GM18867 (cell line): ENCODE results near the gene MGAT5B.

Experiments
- ATAC-seq: cut with Tn5 transposase; IDR thresholded peaks from one replicate; pipeline ENCODE4 v1.9.1; 2021; ENCODE audit warnings: mild to moderate bottlenecking, moderate library complexity; ENCODE audit not compliant: unreplicated experiment

Gene MGAT5B

GRCh38 chr17:76903631-76904030 is 35.4 kb downstream of the MGAT5B start:
- ATAC-seq = no peak

GRCh38 chr17:76904116-76904515 is 35.9 kb downstream of the MGAT5B start:
- ATAC-seq = no peak

GRCh38 chr17:76905036-76905435 is 36.8 kb downstream of the MGAT5B start:
- no peak for ATAC-seq

GRCh38 chr17:76905836-76906235 is 37.6 kb downstream of the MGAT5B start:
- ATAC-seq = no peak

- ATAC-seq = no peak
Observed at GRCh38 chr17:76906463-76906862, 38.3 kb downstream of the MGAT5B start.

GRCh38 chr17:76907352-76907751 is 39.1 kb downstream of the MGAT5B start:
- no peak for ATAC-seq

GRCh38 chr17:76909971-76910760 is 42.0 kb downstream of the MGAT5B start:
- no peak for ATAC-seq

GRCh38 chr17:76911299-76912017 is 43.3 kb downstream of the MGAT5B start:
- no peak for ATAC-seq

GRCh38 chr17:76912421-76913164 is 44.4 kb downstream of the MGAT5B start:
- ATAC-seq = no peak

GRCh38 chr17:76914937-76915336 is 46.7 kb downstream of the MGAT5B start:
- no peak for ATAC-seq

GRCh38 chr17:76915840-76916510 is 47.8 kb downstream of the MGAT5B start:
- ATAC-seq = no peak

GRCh38 chr17:76917829-76918228 is 49.6 kb downstream of the MGAT5B start:
- no peak for ATAC-seq

GRCh38 chr17:76918811-76919210 is 50.6 kb downstream of the MGAT5B start:
- ATAC-seq = no peak

- no peak for ATAC-seq
Observed at GRCh38 chr17:76920364-76921139, 52.3 kb downstream of the MGAT5B start.

- ATAC-seq = no peak
Observed at GRCh38 chr17:76921340-76922036, 53.3 kb downstream of the MGAT5B start.

- no peak for ATAC-seq
Observed at GRCh38 chr17:76922084-76922483, 53.9 kb downstream of the MGAT5B start.

- no peak for ATAC-seq
Observed at GRCh38 chr17:76922967-76923366, 54.8 kb downstream of the MGAT5B start.

GRCh38 chr17:76923491-76923890 is 55.3 kb downstream of the MGAT5B start:
- ATAC-seq = no peak
